ENCODE measurements around the gene DALRD3. TPM values are rescaled to one million over a fixed set of nuclear protein-coding genes. Genes with fewer than 3 reads are reported as not detected.

Gene DALRD3, protein sequence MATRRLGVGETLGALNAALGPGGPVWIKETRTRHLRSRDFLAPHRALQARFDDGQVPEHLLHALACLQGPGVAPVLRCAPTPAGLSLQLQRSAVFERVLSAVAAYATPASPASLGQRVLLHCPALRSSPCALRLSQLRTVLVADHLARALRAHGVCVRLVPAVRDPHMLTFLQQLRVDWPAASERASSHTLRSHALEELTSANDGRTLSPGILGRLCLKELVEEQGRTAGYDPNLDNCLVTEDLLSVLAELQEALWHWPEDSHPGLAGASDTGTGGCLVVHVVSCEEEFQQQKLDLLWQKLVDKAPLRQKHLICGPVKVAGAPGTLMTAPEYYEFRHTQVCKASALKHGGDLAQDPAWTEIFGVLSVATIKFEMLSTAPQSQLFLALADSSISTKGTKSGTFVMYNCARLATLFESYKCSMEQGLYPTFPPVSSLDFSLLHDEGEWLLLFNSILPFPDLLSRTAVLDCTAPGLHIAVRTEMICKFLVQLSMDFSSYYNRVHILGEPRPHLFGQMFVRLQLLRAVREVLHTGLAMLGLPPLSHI
- total RNA-seq = 33.1 TPM

DNA sequence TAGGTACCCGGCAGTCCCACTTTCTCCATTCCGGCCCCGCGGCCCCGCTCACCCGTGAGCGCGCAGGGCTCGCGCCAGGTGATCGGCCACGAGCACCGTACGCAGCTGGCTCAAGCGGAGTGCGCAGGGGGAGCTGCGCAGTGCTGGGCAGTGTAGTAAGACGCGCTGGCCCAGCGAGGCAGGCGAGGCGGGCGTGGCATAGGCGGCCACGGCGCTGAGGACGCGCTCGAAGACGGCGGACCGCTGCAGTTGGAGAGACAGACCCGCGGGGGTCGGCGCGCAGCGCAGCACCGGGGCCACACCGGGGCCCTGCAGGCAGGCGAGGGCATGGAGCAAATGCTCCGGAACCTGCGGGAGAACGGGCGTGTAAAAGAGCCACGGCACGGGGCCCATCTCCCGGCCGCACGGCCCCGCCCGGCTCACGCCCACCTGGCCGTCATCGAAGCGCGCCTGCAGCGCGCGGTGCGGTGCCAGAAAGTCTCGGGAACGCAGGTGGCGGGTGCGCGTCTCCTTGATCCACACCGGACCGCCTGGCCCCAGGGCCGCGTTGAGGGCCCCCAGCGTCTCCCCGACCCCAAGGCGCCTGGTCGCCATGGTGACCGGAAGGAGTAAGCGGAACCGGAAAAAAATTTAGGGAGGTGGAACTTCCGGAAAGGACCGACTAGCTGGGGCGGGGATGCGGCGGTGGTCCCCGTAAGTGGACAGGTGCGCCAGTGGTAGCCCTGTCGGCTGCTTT, at the start of gene DALRD3:
Gene DALRD3, minus strand, starts transcription at position 610 of the 736 bp plus-strand sequence. Its CDS starts 16 bp downstream, at position 594.
- peak; percentile 13 for ATAC-seq

GRCh38 chr3:49058011-49058410, 39.6 kb upstream of the DALRD3 start:
- ATAC-seq = no peak

- ATAC-seq = no peak
These were observed 38.9 kb upstream of the DALRD3 start for GRCh38 chr3:49057268-49057667.

DNA sequence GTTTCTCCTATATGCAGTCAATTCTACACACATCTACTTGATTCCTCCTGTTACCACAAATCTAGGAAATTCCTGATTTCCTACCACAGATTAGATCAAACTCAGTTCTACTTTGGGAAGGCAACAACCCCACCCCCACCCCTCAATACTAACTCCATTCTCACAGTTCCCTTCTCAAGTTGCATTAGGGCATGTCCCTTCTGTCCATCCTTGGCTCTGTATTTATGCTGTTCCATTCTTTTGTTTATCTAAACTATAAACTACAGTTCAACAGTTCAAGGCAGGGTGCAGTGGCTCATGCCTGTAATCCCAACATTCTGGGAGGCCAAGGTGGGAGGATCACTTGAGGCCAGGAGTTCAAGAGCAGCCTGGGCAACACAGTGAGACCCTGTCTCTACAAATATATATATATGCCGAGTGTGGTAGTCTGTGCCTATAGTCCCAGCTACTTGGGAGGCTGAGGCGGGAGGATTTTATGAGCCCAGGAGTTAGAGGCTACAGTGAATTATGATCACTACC, 36.0 kb upstream of the DALRD3 start:
- no peak for ATAC-seq

DNA sequence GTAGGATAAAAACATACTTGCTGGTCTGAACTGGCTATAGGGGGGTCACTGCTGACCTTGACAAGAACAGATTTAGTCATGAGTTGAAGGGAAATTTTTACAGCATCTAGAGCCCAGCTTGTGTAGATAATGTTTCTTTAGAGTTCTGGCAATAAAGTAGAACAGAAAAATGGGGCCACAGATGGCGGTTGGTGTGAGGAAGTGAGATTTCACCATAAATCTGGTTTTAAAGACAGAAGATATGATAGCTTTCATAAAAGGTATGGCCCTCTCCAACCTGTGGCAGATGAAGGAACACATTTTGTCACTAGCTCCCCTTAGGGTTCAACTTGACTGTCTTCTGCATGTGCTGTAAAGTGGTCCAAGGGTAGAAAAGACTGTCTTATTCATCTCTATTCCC, 35.2 kb upstream of the DALRD3 start:
- ATAC-seq = no peak

- ATAC-seq = no peak
These were observed 16.9 kb upstream of the DALRD3 start for GRCh38 chr3:49035281-49035680.

- no peak for ATAC-seq
These were observed 16.3 kb upstream of the DALRD3 start for GRCh38 chr3:49034650-49035049.

DNA sequence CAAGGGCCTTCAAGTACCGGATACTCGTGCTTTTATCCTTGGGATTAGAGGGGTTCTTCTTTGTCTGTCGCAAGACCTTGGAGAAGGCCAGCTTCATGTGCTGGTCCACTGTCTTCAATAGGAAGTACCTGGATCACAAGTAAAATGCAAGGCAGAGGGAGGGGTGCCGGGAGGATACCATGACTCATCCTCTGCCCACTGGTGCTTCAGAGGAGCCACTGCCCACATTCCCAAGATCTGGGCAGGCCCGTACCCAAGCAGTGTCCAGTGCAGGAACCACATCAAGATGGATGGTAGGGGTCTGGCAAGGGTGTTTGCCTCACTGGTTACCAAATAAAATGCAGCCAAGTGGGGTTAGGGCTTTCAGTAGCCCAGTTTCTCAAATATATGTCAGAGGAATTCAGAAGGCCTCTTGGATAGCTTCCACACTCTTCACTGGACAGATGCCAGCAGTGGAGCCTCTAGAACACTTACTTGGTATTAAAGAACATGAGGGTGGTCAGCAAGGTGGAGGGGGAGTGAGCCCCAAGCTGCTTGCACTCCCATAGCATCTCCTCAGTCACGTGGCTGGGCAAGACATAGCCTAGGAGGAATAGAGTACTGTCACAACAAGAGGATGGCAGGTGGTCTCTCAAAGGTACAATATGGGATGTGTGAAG, 14.4 kb upstream of the DALRD3 start:
- no peak for ATAC-seq

GRCh38 chr3:49030321-49030720, 11.9 kb upstream of the DALRD3 start:
- ATAC-seq = no peak

GRCh38 chr3:49029563-49029884, 11.1 kb upstream of the DALRD3 start:
- ATAC-seq = no peak

- peak; percentile 91 for ATAC-seq
These were observed 10.5 kb upstream of the DALRD3 start, which contains the start of gene IMPDH2 for GRCh38 chr3:49028673-49029562. TSS of gene IMPDH2 (minus strand) at chr3:49029398. CDS start at chr3:49029350, 48 bp downstream.

- ATAC-seq = no peak
These were observed 9.9 kb upstream of the DALRD3 start for GRCh38 chr3:49028298-49028672.

- no peak for ATAC-seq
These were observed 9.3 kb upstream of the DALRD3 start for GRCh38 chr3:49027634-49028033.

GRCh38 chr3:49026536-49026935, 8.2 kb upstream of the DALRD3 start:
- no peak for ATAC-seq

GRCh38 chr3:49025793-49026520, 7.6 kb upstream of the DALRD3 start:
- no peak for ATAC-seq

- no peak for ATAC-seq
These were observed 6.8 kb upstream of the DALRD3 start for GRCh38 chr3:49025005-49025792.

DNA sequence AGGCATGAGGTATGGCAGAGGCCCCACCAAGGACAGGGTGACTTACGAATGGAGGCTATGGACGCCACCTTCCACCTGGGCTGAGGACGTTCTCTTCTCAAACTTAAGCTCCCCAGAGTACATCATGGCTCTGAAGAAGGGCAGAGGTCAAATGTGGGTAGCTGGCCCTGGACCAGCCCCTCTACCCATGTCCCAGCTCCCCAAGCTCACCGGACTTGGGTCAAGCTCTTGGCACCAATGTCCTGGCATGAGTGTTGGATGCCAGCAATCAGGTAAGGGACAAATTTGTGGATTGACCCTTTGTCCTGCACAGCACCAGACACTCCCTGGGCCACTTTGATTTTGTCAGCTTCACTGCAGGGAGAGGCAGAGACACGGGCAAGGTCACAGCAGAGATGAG, 6.1 kb upstream of the DALRD3 start:
- no peak for ATAC-seq

- no peak for ATAC-seq
These were observed 5.4 kb upstream of the DALRD3 start for GRCh38 chr3:49023775-49024174.

GRCh38 chr3:49022688-49023171, 4.3 kb upstream of the DALRD3 start:
- ATAC-seq = no peak

Data from esophagus mucosa (tissue), 1 donor.